GM03348 (cell line): ENCODE results near the gene EFNB3.

Experiments used
- DNase-seq: peaks from one replicate; pipeline ENCODE4 v3.0.0; 2012; ENCODE audit warnings: low spot score

The EFNB3 gene

GRCh38 chr17:7700510-7700909 is 4.5 kb upstream of the EFNB3 start:
- DNase-seq = no peak

DNA sequence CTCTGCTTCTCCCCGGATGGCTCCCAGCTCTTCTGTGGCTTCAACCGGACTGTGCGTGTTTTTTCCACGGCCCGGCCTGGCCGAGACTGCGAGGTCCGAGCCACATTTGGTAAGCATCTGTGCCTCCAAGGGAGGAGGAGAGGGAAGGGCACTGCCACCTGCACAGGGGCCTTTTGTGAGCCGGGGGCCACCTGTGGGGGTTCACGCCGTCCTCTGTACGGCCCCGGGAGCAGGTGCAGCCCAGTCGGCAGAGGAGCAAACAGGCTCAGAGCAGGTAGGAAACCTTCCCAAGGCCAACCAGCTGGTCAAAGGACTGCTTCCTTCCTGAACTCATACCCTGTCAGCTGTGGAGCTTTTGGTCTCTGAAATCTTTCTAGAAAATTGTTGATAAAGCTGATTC is 3.3 kb upstream of the EFNB3 start:
- no peak for DNase-seq

GRCh38 chr17:7702776-7703175 is 2.2 kb upstream of the EFNB3 start:
- no peak for DNase-seq

GRCh38 chr17:7703584-7704479 is 1.2 kb upstream of the EFNB3 start:
- peak; percentile 39 for DNase-seq

DNA sequence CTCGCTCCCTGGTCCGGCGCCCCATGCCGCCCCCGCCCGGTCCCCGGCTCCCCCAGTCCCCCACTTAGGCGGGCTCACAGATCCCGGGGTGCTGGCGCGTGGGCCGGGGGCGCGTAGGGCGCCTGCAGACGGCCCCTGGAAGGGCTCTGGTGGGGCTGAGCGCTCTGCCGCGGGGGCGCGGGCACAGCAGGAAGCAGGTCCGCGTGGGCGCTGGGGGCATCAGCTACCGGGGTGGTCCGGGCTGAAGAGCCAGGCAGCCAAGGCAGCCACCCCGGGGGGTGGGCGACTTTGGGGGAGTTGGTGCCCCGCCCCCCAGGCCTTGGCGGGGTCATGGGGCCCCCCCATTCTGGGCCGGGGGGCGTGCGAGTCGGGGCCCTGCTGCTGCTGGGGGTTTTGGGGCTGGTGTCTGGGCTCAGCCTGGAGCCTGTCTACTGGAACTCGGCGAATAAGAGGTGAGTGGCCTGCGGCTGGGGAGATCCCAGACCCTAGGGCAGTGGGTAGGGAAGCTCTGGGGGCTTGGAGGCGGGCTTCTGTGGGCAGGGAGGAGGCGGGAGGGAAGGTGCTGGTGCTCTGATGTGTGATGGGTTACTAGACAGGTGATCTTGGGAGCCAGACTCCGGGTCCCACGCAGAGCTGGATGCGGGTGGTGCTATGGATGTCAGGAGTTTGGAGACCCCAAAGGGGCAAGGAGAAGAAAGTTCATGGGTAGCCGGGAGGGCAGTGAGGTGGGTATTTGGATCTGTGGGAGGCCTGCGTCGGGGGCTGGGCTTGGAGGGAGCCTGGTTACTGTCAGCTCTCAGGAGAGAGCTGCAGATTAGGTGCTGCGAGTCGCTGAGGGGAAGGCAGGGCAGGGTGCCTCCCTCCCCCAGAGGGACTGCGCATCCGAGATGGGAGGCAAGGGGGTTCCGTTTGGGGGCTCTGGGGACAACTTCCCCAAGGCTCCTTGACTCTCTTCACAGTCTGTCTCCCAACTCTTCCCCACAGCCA is 560 bp downstream of the EFNB3 start:
- DNase-seq = no peak

- no peak for DNase-seq
Observed at GRCh38 chr17:7706631-7707354, 1.8 kb downstream of the EFNB3 start.

DNA sequence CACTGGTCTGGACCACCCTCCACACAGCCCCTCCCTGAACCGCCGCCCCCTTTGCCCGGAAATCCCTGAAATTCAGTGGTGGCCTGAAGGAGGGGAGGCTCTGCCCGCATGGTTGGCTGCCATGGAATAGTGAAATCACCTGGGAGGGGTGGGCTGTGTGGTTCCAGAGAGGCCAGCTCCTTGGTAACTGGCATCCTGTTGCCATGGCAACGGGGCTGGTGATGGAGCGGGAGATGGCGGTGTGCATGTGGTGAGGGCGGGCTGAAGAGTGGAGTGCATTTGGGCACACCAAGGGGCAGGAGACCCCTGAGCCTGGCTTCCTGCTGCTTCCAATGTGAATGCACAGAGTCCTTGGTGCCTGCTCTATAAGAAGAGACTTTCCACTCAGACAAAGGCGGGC is 2.4 kb downstream of the EFNB3 start:
- no peak for DNase-seq

DNA sequence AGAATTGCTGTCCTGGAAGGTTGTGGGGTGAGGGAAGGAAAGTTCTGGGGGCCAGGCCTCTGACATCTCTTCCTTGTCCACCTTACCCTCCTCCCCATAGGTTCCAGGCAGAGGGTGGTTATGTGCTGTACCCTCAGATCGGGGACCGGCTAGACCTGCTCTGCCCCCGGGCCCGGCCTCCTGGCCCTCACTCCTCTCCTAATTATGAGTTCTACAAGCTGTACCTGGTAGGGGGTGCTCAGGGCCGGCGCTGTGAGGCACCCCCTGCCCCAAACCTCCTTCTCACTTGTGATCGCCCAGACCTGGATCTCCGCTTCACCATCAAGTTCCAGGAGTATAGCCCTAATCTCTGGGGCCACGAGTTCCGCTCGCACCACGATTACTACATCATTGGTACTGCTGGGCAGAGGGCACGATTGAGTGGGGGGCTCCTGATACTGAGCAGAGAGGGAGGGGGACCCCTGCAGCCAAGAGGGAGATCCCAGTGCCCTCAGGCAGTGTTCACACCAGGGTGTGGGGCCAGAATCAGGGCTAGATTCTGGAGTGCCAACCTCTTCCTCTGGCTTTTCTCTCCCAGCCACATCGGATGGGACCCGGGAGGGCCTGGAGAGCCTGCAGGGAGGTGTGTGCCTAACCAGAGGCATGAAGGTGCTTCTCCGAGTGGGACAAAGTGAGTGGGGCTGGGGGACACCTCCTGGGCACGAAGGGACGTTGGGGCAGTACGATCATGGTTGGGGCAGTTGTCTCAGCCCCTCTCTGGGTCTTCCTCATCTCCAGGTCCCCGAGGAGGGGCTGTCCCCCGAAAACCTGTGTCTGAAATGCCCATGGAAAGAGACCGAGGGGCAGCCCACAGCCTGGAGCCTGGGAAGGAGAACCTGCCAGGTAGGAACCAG is 3.1 kb downstream of the EFNB3 start:
- no peak for DNase-seq

DNA sequence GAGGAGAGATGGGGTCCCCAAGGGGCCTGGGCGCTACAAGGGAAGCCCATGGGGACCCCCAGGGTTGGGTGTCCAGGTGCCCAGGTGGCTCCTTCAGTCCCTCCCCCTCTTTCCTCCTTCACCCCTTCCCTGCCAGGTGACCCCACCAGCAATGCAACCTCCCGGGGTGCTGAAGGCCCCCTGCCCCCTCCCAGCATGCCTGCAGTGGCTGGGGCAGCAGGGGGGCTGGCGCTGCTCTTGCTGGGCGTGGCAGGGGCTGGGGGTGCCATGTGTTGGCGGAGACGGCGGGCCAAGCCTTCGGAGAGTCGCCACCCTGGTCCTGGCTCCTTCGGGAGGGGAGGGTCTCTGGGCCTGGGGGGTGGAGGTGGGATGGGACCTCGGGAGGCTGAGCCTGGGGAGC is 4.0 kb downstream of the EFNB3 start:
- no peak for DNase-seq

- DNase-seq = no peak
Observed at GRCh38 chr17:7710301-7710700, 5.3 kb downstream of the EFNB3 start.

DNA sequence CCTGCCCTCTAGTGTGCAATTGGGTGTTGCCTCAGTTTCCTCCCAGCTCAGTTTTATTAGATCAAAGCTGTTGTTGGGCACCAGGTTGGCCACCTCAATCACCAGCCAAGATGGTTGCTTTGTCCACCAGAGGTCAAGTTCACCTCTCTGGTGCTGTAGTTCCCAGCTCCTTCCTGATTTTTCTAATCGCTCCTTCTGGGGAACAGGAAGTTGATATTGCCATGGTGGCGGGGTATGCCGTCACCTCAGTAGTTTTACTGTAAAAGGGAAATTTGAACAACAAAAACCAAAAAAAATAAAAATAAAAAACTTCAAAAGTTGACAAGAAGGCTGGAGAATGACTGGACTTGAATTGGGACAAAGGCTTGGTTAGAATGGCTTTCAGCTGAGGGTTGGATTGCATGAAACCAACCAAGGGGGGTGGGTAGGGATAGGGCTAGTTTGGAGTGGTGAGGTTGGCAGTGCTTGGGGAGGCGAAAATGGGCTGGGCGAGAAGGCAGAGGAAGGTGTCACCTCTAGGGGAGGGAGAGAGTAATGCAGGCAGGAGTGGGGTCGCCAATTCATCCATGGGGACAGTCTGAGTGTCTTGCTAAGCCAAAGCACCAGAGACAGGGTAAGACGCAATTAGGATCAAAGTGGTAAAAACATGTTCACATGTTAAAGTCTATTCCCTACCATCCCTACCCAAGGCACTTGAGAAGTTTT is 6.2 kb downstream of the EFNB3 start:
- no peak for DNase-seq

GRCh38 chr17:7712111-7712771 is 7.2 kb downstream of the EFNB3 start:
- no peak for DNase-seq

- no peak for DNase-seq
Observed at GRCh38 chr17:7713782-7714181, 8.8 kb downstream of the EFNB3 start.

GRCh38 chr17:7714721-7715594 is 10.0 kb downstream of the EFNB3 start:
- no peak for DNase-seq

- no peak for DNase-seq
Observed at GRCh38 chr17:7715936-7716886, 11.2 kb downstream of the EFNB3 start.

DNA sequence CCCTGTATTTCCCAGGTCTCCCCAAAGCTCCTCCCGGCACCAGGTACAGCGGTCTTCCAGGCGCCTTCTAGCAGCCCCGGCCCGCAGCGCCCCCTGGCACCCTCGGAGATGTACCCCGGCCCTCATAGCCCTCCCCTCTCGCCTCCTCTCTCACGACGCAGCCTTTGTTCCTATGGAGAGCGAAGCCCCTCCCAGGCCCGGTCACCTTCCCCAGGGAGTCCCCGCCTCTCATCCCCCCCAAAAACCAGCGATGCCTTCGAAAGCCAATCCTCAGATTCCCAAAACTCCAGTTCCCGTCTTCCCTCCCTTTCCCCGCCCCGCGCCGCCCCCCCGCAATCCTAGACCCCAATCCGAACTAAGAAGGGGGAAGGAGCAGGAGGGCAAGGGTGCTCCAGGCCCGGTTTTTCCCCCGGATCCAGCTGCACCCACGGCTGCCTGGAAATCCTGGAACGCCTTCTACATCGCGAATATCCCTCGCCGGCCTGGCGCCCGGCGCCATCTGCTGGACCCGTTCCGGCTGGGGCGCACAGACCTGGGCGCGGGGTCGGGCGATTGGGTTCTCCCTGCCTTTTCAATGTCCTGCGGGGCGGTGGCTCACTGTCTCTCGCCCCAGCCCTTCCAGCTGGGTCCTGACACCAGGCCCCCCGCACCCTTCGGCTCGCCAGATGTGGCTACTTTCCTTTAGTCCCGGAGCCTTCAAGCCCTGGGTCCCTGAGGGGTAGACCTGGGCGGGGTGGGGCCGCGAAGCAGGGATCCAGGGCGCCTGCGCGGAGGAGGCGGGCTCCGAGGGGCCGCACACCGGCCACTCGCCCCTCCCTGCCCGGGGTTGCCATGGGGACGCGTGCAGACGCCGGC is 12.1 kb downstream of the EFNB3 start, which contains the start of gene DNAH2:
Gene DNAH2 (plus strand): TSS at position 844 of the 855 bp plus-strand sequence. CDS start 1,991 bp downstream, outside the sequence.
- peak; percentile 94 for DNase-seq
